Head of caudate nucleus (tissue), 42 donors: ENCODE measurements around the gene DKK3.

Source experiments
- DNase-seq, 42 donors: peaks; one replicate each; pipeline versions ENCODE4 v3.0.0 to v3.0.0-alpha.2; 2020 to 2021; ENCODE audit warnings: mixed read lengths in 7 of 42
- intact Hi-C: fragments of 100-400 bp; cut with DNase I; formaldehyde crosslinking; loops from one replicate; pipeline ENCODE4 v1.15.0; 2022

DKK3 gene

DNA sequence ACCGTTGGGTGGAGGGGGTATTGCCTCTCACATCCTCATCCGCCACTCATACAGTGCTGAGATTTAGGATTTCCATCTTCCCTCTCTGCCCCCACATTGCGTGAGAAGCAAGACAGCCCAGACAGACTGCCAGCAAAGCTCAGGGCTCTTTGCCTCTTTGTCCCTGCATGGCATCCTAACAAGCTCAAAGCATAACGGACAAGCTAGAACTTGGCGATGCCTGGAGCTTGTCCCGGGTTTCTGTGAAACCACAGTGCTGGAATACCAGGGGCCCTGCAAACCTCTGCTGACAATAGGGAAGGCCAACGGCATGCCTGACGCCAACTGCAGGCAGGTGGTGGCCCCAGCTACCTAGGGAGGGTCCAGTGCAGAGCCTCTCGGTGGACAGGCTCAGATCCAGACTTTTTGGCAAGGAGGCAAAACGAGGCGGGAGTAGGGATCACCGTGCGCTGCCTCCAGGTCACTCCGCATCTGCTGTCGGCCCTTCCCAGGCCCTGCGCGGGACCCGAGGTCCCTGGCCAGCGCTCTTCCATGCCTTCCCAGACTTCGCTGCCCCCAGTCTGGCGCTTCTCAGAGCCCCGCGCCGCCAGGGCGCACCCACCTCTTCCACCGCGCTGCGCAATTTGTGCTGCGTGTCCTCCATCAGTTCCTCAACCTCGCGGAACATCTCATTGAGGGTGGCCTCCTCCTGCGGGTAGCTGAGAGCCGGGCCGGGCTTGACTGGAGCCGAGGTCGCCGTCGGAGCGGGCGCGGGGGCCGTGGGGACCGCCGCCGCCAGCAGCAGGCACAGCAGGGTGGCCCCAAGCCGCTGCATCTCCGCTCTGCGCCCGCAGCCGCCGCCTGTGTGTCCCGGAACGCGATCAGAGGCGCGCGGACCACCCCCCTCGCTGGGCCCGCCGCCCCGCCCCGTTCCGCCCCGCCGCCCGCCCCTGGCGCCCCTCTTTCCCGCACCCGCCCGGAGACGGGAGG is at the start of gene DKK3:
DKK3 (minus strand) TSS at position 858 of the 969 bp plus-strand sequence; CDS start at position 814, 44 bp downstream.
- intact Hi-C loops: no loop called here
- DNase-seq: peak; percentile 27 to 84 (median 63)

DNA sequence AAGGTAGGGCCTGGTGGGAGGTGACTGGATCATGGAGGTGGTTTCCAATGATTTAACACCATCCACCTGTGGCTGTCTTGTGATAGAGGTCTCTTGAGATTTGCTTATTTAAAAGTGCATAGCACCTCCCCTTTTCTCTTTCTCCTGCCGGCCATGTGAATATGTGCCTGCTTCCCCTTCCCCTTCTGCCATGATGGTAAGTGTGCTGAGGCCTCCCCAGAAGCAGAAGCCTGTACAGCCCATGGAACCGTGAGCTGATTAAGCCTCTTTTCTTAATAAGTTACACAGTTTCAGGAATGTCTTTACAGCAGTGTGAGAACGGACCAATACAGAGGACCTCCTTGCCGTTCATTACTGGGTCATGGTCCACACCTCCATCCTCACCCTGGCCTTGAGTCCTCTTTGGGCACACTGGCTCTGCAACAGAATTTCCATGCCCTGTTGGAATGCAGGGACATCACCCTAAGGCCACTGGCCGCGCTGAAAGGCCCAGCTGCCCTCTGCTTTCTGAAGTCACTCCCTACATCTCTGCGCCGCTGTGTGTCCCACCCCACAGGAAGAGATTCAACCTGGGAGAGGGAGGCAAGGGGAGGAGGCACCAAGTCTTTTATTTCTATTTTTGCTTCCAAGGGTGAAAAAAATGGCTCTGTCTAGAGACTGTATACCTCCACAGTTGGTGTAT is 49.0 kb upstream of the DKK3 start:
- intact Hi-C loops: loop anchor here (10.0 kb wide), 1 partner anchor 837 kb away; no protein-coding TSS in a partner anchor
- DNase-seq: no peak

DNA sequence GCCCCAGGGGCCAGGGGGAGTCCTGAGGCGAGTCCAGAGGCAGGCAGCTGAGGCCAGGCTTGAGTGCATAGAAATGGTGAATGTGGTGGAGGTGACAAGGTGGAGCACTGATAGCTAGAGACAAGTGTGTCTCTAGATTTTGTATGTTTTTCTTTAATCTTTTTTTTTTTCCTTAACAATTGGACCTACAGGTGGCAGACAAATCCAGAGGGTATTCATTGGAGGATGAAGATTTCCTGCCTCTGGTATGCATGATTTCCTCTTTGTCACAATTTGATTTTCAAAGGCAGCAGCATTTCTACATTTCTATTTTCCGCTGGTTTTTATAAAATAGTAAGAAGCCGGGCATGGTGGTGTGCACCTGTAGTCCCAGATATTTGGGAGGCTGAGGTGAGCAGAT is 47.7 kb upstream of the DKK3 start:
- intact Hi-C loops: loop anchor here (10.0 kb wide), 1 partner anchor 839 kb away; no protein-coding TSS in a partner anchor
- no peak for DNase-seq

DNA sequence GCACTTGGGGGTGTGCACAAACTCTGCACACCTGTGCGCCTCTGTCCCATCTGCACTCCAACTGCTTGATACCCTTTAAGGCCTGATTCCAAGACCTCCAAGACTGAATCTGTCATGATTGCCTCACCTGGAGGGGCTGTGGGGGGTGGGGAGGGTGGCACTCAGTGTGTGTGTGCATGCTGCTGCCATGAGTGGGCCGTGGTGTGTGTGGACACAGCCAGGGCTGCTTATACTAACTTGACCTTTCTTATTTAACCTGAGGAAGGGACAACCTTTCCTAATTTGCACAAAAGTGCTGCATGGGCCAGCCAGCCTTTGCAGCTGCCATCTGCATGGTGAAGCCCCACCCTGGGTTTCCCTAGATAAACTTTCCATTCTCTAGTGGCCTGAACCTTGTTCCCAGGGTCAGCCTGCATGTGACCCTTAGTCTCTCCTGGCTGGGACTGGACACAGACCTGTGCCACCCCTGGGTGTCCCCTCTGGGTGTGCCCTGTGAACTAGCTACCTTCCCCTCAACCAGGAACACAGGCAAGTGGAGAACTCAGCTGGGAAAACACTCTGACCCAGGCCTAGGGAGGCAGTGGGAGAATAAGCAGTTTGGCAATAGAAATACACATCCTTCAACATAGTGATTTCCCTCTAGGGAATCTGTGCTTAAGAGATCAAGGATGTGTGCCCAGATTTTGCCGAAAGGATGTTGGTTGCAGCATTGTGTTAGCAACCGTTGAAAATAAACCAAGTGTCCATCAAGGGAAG is 45.4 kb upstream of the DKK3 start:
- DNase-seq: peak in 1 of 42 donors; percentile 6
- intact Hi-C loops: loop anchor here (10.0 kb wide), 1 partner anchor 841 kb away; no protein-coding TSS in a partner anchor

GRCh38 chr11:12052676-12053605 is 44.5 kb upstream of the DKK3 start:
- DNase-seq: no peak
- intact Hi-C loops: loop anchor here (10.0 kb wide), 1 partner anchor 842 kb away; no protein-coding TSS in a partner anchor

DNA sequence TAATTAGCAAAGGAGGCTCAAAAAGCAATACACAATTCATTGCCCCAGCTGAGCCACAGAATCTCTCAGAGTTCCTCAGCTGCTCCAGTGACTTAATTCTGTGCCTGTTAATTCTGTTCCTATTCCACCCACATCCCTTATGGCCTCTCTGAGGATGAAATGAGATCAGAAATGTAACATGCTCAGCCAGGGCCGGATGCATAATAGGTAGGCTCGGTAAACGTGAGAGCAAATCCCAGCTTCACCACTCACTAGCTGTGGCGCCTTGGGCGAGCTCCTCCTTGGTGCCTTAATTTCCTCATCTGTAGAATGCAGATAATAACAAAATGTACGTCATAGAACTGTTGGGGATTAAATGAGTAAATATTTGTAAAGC is 42.8 kb upstream of the DKK3 start:
- DNase-seq: no peak
- intact Hi-C loops: loop anchor here (10.0 kb wide), 1 partner anchor 844 kb away; no protein-coding TSS in a partner anchor

- DNase-seq: peak in 1 of 42 donors; percentile 11
- intact Hi-C loops: loop anchor here (10.0 kb wide), 1 partner anchor 844 kb away; no protein-coding TSS in a partner anchor
These were observed 42.3 kb upstream of the DKK3 start for GRCh38 chr11:12050470-12051286.

DNA sequence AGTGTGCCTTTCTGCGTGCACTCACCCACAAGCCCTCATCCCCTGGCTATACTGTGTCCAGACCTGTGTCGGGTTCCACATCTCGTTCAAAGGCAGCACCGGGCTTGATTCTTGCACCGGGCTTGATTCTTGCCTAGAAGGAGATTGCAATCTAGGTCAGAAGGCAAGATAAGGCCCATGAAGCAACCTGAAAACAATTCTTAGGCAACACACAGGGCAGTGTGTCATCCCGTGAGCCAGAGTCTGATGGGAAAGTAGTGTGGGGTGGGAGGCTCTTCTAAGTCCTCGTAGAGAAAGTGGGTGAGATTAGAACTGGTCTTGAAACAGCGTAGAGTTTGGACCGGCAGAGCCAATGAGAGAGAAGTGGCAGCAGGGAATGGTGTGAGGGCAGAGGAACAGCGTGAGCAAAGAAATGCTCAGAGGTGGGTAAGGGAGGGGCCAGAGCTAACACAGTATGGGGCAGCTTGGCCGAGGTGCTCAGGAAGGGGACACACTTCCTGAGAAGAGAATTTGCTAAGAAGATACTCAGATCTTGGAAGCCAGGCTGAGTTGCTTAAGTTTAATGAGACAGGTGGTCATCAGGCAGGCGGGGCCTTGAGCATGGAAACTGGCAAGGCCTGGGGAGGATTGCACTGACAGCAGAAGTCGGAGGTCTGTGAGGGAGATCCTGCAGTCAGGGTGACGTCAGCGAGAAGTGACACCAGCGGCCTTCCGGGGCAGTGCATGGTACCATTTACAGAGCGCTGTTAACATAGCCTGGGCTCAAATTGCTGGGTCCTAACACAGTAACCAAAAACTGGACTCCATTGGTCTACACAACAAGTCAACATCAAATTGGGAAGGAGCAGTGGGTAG is 40.7 kb upstream of the DKK3 start:
- intact Hi-C loops: loop anchor here (5.0 to 10.0 kb wide), 2 partner anchors 188 to 244 kb away; no protein-coding TSS in a partner anchor
- peak in 1 of 42 donors; percentile 29 for DNase-seq

DNA sequence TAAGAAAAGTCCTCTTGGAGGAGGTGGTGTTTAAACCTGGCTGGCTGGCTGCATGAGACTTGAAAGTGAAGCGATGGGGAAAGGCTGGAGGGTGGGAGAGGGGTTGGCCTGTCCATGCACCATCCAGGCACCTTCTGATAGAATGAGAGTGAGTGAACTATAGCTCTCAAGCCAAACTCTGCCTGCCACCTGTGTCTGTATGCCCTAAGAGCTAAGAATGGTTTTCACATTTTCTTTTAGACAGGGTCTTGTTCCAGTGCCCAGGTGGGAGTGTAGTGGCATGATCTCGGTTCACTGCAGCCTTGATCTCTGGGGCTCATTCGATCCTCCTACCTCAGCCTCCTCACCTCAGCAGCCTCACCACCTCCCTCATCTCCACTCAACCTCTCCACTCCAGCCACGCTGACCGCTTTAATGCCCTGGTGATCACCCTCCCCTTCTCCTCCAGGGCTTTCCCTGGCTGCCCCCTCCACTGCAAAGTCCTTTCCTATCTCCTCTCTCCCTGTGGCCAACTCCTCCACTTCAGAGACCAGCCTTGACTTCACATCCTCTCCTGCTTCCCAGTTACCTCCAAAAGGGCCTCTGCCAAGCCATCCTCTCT is 38.3 kb upstream of the DKK3 start:
- no peak for DNase-seq
- intact Hi-C loops: loop anchor here (2.0 to 10.0 kb wide), 3 partner anchors 191 to 242 kb away; no protein-coding TSS in a partner anchor

DNA sequence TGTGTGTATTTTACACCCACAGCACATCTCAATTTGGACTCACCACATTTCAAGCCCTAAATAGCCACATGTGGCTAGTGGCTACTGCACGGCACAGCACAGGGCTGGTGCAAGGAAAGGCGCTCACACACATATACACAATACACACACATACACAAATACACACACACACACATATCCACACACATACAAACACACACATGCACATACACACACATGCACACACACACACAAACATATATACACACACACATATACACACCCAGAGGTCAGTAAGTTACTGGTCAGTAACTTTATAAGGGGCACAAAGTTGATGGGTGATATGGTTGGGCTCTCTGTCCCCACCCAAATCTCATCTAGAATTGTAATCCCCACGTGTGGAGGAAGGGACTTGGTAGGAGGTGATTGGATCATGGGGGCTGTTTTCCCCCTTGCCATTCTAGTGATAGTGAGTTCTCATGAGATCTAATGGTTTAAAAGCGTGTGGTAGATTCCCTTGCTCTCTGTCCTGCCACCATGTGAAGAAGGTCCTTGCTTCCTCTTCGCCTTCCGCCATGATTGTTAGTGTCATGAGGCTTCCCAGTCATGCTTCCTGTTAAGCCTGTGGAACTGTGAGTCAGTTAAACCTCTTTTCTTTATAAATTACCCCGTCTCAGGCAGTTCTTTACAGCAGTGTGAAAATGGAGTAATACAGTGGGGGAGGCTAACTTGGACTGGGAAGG is 37.6 kb upstream of the DKK3 start:
- peak in 1 of 42 donors; percentile 27 for DNase-seq
- intact Hi-C loops: loop anchor here (2.0 to 10.0 kb wide), 3 partner anchors 191 to 241 kb away; no protein-coding TSS in a partner anchor

GRCh38 chr11:12044799-12045198 is 36.4 kb upstream of the DKK3 start:
- intact Hi-C loops: loop anchor here (5.0 to 10.0 kb wide), 3 partner anchors 112 to 240 kb away; no protein-coding TSS in a partner anchor
- DNase-seq: no peak

DNA sequence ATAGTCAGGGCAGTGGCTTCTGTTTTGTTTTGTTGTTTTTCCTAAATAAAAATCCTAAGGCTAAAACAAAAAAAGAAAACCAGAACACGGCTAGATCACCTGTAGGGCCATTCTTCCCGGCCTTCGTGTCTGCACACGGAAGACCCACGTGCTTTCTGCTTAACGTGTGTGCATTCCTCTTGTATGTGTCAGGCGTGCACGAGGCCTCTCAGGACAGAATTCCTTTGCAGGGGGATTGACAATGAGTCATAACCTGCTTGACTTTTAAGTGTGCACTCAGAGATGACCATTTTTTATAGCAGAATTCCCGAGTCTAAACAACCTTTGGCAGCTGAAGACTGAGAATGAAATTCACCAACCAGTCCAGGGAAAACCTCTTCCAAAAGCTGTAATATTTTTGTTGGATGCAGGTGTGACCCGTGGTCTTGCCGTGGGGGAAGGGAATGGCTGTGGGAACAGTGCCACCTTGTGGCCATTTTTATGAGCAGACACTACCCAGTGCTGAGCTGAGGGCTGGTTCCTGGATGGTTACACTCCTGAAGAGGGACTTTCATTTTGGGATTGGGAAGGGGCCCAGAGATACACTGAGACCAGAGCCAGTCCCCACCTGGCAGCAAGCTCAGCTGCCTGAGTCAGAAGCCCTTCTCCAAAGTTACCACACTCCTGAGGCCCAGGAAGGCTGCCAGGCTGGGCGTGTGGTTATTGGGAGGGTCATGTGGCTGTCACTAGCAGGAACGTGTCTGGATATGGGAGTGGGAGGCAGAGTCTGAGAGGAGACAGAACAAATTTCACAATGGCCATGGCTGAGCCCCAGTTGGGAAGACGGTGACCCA is 35.7 kb upstream of the DKK3 start:
- intact Hi-C loops: loop anchor here (5.0 to 10.0 kb wide), 2 partner anchors 112 to 239 kb away; no protein-coding TSS in a partner anchor
- peak; percentile 55 to 93 (median 82) for DNase-seq

- peak in 1 of 42 donors; percentile 41 for DNase-seq
These were observed 34.8 kb upstream of the DKK3 start for GRCh38 chr11:12043221-12043620.

More at GRCh38 chr11:12043221-12043620, 34.8 kb upstream of the DKK3 start:
- intact Hi-C loops: loop anchor here (5.0 to 10.0 kb wide), 2 partner anchors 111 to 238 kb away; no protein-coding TSS in a partner anchor
